HepG2 (cell line): ENCODE measurements around the gene UBE2M. TPM values are rescaled to one million over a fixed set of nuclear protein-coding genes. Genes with fewer than 3 reads are reported as not detected.

Source experiments
- ATAC-seq: fragments of 200-7000 bp; cut with Tn5 transposase; 3 replicates; pipeline ENCODE4 v1.9.1; 2020; ENCODE audit warnings: mild to moderate bottlenecking, moderate library complexity
- BruUV-seq: library from RNA; stranded (reverse); fragments of 400-500 nt; replicated peaks from 2 replicates; lab custom pipeline; 2021; lab: Mats Ljungman, UMichigan
- CTCF ChIA-PET: fragments of 300-600 bp; formaldehyde crosslinking; extraction: SDS; loops from one replicate; lab custom pipeline; 2021; ENCODE audit warnings: low total read pairs, inconsistent platforms, low intra/inter-chr PET ratio; lab: Yijun Ruan, JAX
- POLR2A ChIA-PET: fragments of 350-600 bp; sonication (Branson Sonifier 250); formaldehyde crosslinking; loops from one replicate; lab custom pipeline; 2020; ENCODE audit warnings: antibody characterized with exemption, inconsistent platforms; lab: Yijun Ruan, JAX
- DNase-seq: peaks from one replicate; pipeline ENCODE4 v3.0.0-alpha.2; 2015; ENCODE audit warnings: low spot score
- FAIRE-seq: peaks from 3 replicates; lab custom pipeline; 2011; peaks lifted over from hg19 to GRCh38; lab: Jason Lieb, UNC
- H2AFZ ChIP-seq: one replicate; pipeline ENCODE4 v1.6.1; 2011; ENCODE audit warnings: low read length, inconsistent platforms
- H3K27ac ChIP-seq: fragments of 300-600 bp; 3 replicates; pipeline ENCODE4 v1.8.0; 2011; ENCODE audit warnings: mixed run types, mild to moderate bottlenecking, mixed read lengths, low read length, inconsistent platforms; ENCODE audit not compliant: insufficient read depth; ENCODE audit errors: extremely low read length
- H3K27me3 ChIP-seq, 2 experiments: fragments of 200-600 bp in 1 of 2; 2 replicates in 1 of 2; 3 replicates in 1 of 2; pipeline versions ENCODE4 v1.6.0 to v1.8.0; 2011; ENCODE audit warnings: low read length in 2 of 2, mild to moderate bottlenecking in 2 of 2, moderate library complexity in 2 of 2, inconsistent platforms in 1 of 2; ENCODE audit not compliant: insufficient read depth in 2 of 2, control insufficient read depth in 1 of 2
- H3K36me3 ChIP-seq, 2 experiments: fragments of 200-600 bp in 1 of 2; replicated peaks in 1 of 2; 2 replicates in 1 of 2; 3 replicates in 1 of 2; pipeline versions ENCODE4 v1.5.1 to v1.8.0; 2011; ENCODE audit warnings: low read length in 2 of 2, inconsistent platforms in 1 of 2; ENCODE audit not compliant: insufficient read depth in 2 of 2, control insufficient read depth in 1 of 2
- H3K4me1 ChIP-seq: 2 replicates; pipeline ENCODE4 v1.5.1; 2012; ENCODE audit warnings: low read length, inconsistent platforms; ENCODE audit not compliant: insufficient read depth
- H3K4me2 ChIP-seq: 2 replicates; pipeline ENCODE4 v1.6.0; 2011; ENCODE audit warnings: low read depth, low read length, inconsistent platforms
- H3K4me3 ChIP-seq, 3 experiments: fragments of 200-600 bp in 1 of 3; sonication (generic), shearing (Covaris generic) in 1 of 3; replicated peaks in 1 of 3; 2 replicates each; pipeline ENCODE4 v1.5.1; 2011 to 2016; ENCODE audit warnings: low read length in 3 of 3, inconsistent platforms in 2 of 3, low read depth in 2 of 3, mild to moderate bottlenecking in 2 of 3, control low read depth in 1 of 3, mixed read lengths in 1 of 3; ENCODE audit not compliant: insufficient read depth in 1 of 3
- H3K79me2 ChIP-seq: one replicate; pipeline ENCODE4 v1.6.1; 2011; ENCODE audit warnings: low read length, inconsistent platforms; ENCODE audit not compliant: insufficient read depth
- H3K9ac ChIP-seq: 2 replicates; pipeline ENCODE4 v1.6.0; 2011; ENCODE audit warnings: mild to moderate bottlenecking, low read depth, low read length, inconsistent platforms; ENCODE audit not compliant: insufficient read depth
- H3K9me3 ChIP-seq: 2 replicates; pipeline ENCODE4 v1.5.1; 2012; ENCODE audit warnings: mild to moderate bottlenecking, low read length
- H4K20me1 ChIP-seq: 2 replicates; pipeline ENCODE4 v1.6.0; 2011; ENCODE audit warnings: inconsistent platforms, mild to moderate bottlenecking, low read length, moderate library complexity; ENCODE audit not compliant: insufficient read depth
- CEBPZ ChIP-seq: IDR thresholded peaks from 2 replicates; pipeline ENCODE4 v1.6.1; 2012; ENCODE audit warnings: low read length, improper control_type of control experiment
- NFIB ChIP-seq: sonication (generic); formaldehyde crosslinking; IDR thresholded peaks from 2 replicates; pipeline ENCODE4 v1.9.0; 2021; ENCODE audit warnings: missing genetic modification reagents, mild to moderate bottlenecking, borderline replicate concordance
- NFKB2 ChIP-seq: sonication (generic); formaldehyde crosslinking; IDR thresholded peaks from 2 replicates; pipeline ENCODE4 v1.4.0; 2020; ENCODE audit warnings: missing genetic modification reagents, borderline replicate concordance
- SRSF9 ChIP-seq: fragments of 200-400 bp; formaldehyde crosslinking; IDR thresholded peaks from 2 replicates; pipeline ENCODE4 v1.6.1; 2018; ENCODE audit warnings: borderline replicate concordance, mild to moderate bottlenecking, low read depth, low read length; ENCODE audit not compliant: insufficient read depth, poor library complexity, severe bottlenecking
- ZFP41 ChIP-seq: sonication (generic); formaldehyde crosslinking; IDR thresholded peaks from 2 replicates; pipeline ENCODE4 v1.4.0; 2020; ENCODE audit warnings: mild to moderate bottlenecking, missing genetic modification reagents, borderline replicate concordance
- ZNF281 ChIP-seq: sonication (generic); formaldehyde crosslinking; IDR thresholded peaks from 2 replicates; pipeline ENCODE4 v1.4.0; 2020; ENCODE audit warnings: missing genetic modification reagents, borderline replicate concordance
- ZNF33B ChIP-seq: sonication (generic); formaldehyde crosslinking; IDR thresholded peaks from 2 replicates; pipeline ENCODE4 v1.5.1; 2020; ENCODE audit warnings: mild to moderate bottlenecking, missing genetic modification reagents
- ZNF468 ChIP-seq: sonication (generic); formaldehyde crosslinking; IDR thresholded peaks from 2 replicates; pipeline ENCODE4 v1.8.0; 2022; ENCODE audit warnings: mild to moderate bottlenecking, moderate library complexity, missing genetic modification reagents
- ZNF484 ChIP-seq: sonication (generic); formaldehyde crosslinking; IDR thresholded peaks from 2 replicates; pipeline ENCODE4 v1.5.1; 2020; ENCODE audit warnings: mild to moderate bottlenecking, low read depth, missing genetic modification reagents, borderline replicate concordance
- ZNF496 ChIP-seq: sonication (generic); formaldehyde crosslinking; IDR thresholded peaks from 2 replicates; pipeline ENCODE4 v1.8.1; 2023; ENCODE audit warnings: mild to moderate bottlenecking, moderate library complexity, missing genetic modification reagents; ENCODE audit not compliant: insufficient replicate concordance
- ZNF589 ChIP-seq: sonication (generic); formaldehyde crosslinking; conservative IDR thresholded peaks from 2 replicates; pipeline ENCODE4 v1.8.0; 2022; ENCODE audit warnings: mild to moderate bottlenecking, moderate library complexity, missing genetic modification reagents
- ZNF777 ChIP-seq: sonication (generic); formaldehyde crosslinking; IDR thresholded peaks from 2 replicates; pipeline ENCODE4 v1.4.0; 2020; ENCODE audit warnings: missing genetic modification reagents
- ZNF891 ChIP-seq: sonication (generic); formaldehyde crosslinking; IDR thresholded peaks from 2 replicates; pipeline ENCODE4 v1.5.0; 2020; ENCODE audit warnings: mild to moderate bottlenecking, missing genetic modification reagents
- ZSCAN31 ChIP-seq: sonication (generic); formaldehyde crosslinking; IDR thresholded peaks from 2 replicates; pipeline ENCODE4 v1.5.0; 2020; ENCODE audit warnings: low read depth, mild to moderate bottlenecking, missing genetic modification reagents
- whole genome bisulfite sequencing: methylation state at CpG from one replicate; pipeline ENCODE4 v1.1.6; 2017; ENCODE audit warnings: low lambda C conversion rate; 5-methylcytosine and 5-hydroxymethylcytosine counted together
- in situ Hi-C: cut with HindIII; loops from 2 replicates; pipeline ENCODE4 v1.10.0; 2017; ENCODE audit warnings: low pct_unique_long_range_greater_than_20kb; ENCODE audit not compliant: extremely low pct_ligation_motif_present
- intact Hi-C: fragments of 100-400 bp; cut with micrococcal nuclease; formaldehyde crosslinking; loops from one replicate; pipeline ENCODE4 v1.10.0; 2022; ENCODE audit not compliant: unreplicated experiment
- polyA plus RNA-seq, 8 experiments: library from polyadenylated mRNA; depleted of rRNA in 3 of 8; stranded (reverse) in 7 of 8; unstranded in 1 of 8; fragments of >200 nt; fragmentation: Illumina TruSeq in 4 of 8; extraction: Trizol in 4 of 8; gene quantifications; 2 replicates each; pipeline versions ENCODE4 v1.2.1 to v1.2.3, GENCODE V29; 2011 to 2016; ENCODE audit warnings: low read depth in 4 of 8, missing spikeins in 1 of 8, mixed read lengths in 1 of 8; ENCODE audit not compliant: insufficient read depth in 1 of 8
- total RNA-seq, 5 experiments: library from RNA; depleted of rRNA; stranded (reverse); fragments of >200 nt; fragmentation: Illumina TruSeq; extraction: Trizol; gene quantifications; 2 replicates each; pipeline ENCODE4 v1.2.3, GENCODE V29; 2016; ENCODE audit warnings: low read depth in 1 of 5

UBE2M gene
- total and polyA plus RNA-seq, 2 of the 13 experiments (the other 11 are each of a cell fraction or from before 2014, with no cell fraction given), result 36.2 to 50.3 TPM

DNA sequence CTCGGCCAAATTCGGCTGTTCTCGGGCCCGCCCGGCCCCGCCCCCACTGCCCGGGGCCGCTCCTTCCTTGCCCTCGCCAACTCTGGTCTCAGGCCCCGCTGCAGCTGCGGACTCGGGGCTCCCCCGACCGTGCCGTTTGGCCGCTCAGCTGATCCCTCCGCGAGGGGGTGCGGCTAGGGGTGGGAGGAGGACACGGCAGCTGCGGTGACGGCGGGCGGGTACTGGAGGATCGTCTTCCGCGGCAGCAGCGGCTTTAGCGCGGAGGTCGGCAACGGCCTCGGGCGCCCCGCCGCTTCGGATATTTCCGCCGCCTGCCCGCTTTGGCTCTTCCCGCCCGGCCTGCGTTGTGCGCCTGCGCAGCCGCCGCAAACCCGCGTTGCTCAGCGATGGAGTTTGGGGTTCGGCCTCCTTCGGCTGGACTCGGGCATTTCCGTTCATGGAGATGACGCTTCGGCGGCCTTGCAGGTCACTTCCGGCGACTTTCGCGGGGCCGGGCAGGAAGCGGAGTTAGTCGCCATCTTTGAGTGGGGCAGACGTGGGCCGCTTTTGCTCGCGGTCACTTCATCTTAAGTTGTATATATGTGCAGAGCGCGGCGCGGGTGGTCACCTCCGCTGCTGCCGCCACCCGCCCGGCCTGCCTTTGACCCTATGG lies 338 bp upstream of the UBE2M start (continued):
- 0 out of 2 replicates have a peak, but pooled peaks have one; percentile 21 for TF ChIP-seq NFIB
- 0 out of 2 replicates have a peak, but pooled peaks have one; percentile 55 for TF ChIP-seq ZNF777
- TF ChIP-seq ZNF496 (CRISPR knock-in tag), result no peak
- TF ChIP-seq ZNF484 (CRISPR knock-in tag), result no peak
- peak; percentile 72; the same call in 1 of the 2 replicates for TF ChIP-seq ZFP41 (CRISPR knock-in tag)
- no peak; the same call in 1 of the 2 replicates for TF ChIP-seq ZNF33B
- 0 out of 2 replicates have a peak, but pooled peaks have one; percentile 24 for TF ChIP-seq ZNF589
- no peak for TF ChIP-seq SRSF9

- Histone ChIP-seq H3K4me2 (peak overlapping the region; percentile 92), H3K4me1 (peaks cover 43% of the 10 kb centered on the region), H3K4me3 (peak overlapping the region; percentile 81 to 84 (median 84)), H3K27me3 (no peaks in the 10 kb centered on the region), H3K9me3 (no peaks in the 10 kb centered on the region), H3K27ac (peak overlapping the region; percentile 72), H3K36me3 (peaks cover 9 to 12% of the 10 kb centered on the region in 2 experiments; a peak in 4 of 5 replicates), H3K9ac (peak overlapping the region; percentile 98), H4K20me1 (no peaks in the 10 kb centered on the region), H2AFZ (no peak overlapping the region), H3K79me2 (peaks cover 34% of the 10 kb centered on the region)
- intact Hi-C loops (no loop called here), in situ Hi-C loops (no loop called here)
- DNase-seq, result no peak
- WGBS, result 40% methylated on average over 12 of the region's 12 CpGs
- TF ChIP-seq NFKB2 (CRISPR knock-in tag) (0 out of 2 replicates have a peak, but pooled peaks have one; percentile 29), ZNF468 (CRISPR knock-in tag) (no peak), ZNF281 (no peak), ZSCAN31 (no peak), CEBPZ (no peak), ZNF891 (CRISPR knock-in tag) (no peak)
- POLR2A ChIA-PET, result interaction anchor here (0.7 to 3.9 kb wide), 3 partner anchors 14 to 18 kb away, joined by 4 to 42 read pairs (median 30); partner anchors contain the start of gene TRIM28
- no TSS peak for BruUV-seq
- ATAC-seq, result no peak
- no peak for FAIRE-seq
- CTCF ChIA-PET, result no interaction called here
These were observed 968 bp downstream of the UBE2M start for GRCh38 chr19:58557221-58558065.
